Esophagus squamous epithelium (tissue), 4 donors: Measurements from ENCODE around the gene BCDIN3D.

Experiments
- POLR2A ChIP-seq, 4 donors: fragments of 450-650 bp; IDR thresholded peaks; one replicate each; pipeline ENCODE4 v1.6.1; 2017; ENCODE audit warnings: antibody characterized with exemption in 4 of 4, mild to moderate bottlenecking in 4 of 4, moderate library complexity in 3 of 4
- TF ChIP-seq, protein P1 (sequence below), 6 experiments: fragments of 450-650 bp in 4 of 6; fragments of 200-600 bp in 2 of 6; sonication (generic) in 2 of 6; IDR thresholded peaks; one replicate each; pipeline ENCODE4 v1.5.1; 2016 to 2019; ENCODE audit warnings: antibody characterized with exemption in 6 of 6, mild to moderate bottlenecking in 4 of 6, moderate library complexity in 4 of 6

- TF ChIP-seq, protein P1, sequence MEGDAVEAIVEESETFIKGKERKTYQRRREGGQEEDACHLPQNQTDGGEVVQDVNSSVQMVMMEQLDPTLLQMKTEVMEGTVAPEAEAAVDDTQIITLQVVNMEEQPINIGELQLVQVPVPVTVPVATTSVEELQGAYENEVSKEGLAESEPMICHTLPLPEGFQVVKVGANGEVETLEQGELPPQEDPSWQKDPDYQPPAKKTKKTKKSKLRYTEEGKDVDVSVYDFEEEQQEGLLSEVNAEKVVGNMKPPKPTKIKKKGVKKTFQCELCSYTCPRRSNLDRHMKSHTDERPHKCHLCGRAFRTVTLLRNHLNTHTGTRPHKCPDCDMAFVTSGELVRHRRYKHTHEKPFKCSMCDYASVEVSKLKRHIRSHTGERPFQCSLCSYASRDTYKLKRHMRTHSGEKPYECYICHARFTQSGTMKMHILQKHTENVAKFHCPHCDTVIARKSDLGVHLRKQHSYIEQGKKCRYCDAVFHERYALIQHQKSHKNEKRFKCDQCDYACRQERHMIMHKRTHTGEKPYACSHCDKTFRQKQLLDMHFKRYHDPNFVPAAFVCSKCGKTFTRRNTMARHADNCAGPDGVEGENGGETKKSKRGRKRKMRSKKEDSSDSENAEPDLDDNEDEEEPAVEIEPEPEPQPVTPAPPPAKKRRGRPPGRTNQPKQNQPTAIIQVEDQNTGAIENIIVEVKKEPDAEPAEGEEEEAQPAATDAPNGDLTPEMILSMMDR (IDR thresholded peaks at IDR 0.05), result no peak
- no peak for TF ChIP-seq POLR2A (IDR thresholded peaks at IDR 0.05)
Measured at GRCh38 chr12:49807991-49808580, 34.8 kb downstream of the BCDIN3D start.
